ENCODE results near the gene PRAMEF12. TPM values are rescaled to one million over a fixed set of nuclear protein-coding genes. Genes with fewer than 3 reads are reported as not detected.

The PRAMEF12 gene
- total and polyA plus RNA-seq, 4 donors: not detected

DNA sequence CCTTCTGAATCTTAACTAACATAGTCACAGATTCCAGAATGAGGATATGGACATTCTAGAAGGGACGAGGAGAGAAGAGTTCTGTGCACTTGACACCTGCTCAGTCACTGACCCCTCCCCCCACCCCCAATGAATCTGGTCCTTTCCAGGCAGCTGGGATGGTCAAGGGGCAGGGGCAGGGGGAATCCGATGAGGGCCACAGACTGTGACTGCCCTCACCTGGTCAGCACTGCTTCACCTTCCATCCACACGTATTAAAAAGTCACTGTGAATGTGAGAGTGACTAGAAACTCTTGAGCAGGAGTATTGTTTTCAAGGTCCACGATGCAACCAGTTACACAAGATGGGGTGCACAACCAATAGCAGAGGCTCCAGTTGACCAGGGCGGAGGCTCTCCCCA is 9.5 kb upstream of the PRAMEF12 start:
- no peak overlapping the region for H3K9ac ChIP-seq (ENCODE audit: insufficient read depth in 1 of 2, low read length in 2 of 2)
- H3K27me3 ChIP-seq (ENCODE audit: control insufficient read depth in 3 of 3, insufficient read depth in 3 of 3, low read length in 2 of 3): peaks cover 0 to 4% (median 0%) of the 10 kb centered on the region in 3 donors
- WGBS, 2 donors: 63 to 71% methylated on average over 5 of the region's 5 CpGs
- H3K4me1 ChIP-seq (ENCODE audit: control insufficient read depth in 5 of 5, insufficient read depth in 5 of 5, low read length in 5 of 5): no peaks in the 10 kb centered on the region
- no peaks in the 10 kb centered on the region for H3K9me3 ChIP-seq (ENCODE audit: control insufficient read depth in 4 of 4, insufficient read depth in 3 of 4, low read length in 3 of 4)
- DNase-seq (no peak), ATAC-seq (ENCODE audit: insufficient read depth, low FRiP score) (no peak)
- TF ChIP-seq, protein P1, sequence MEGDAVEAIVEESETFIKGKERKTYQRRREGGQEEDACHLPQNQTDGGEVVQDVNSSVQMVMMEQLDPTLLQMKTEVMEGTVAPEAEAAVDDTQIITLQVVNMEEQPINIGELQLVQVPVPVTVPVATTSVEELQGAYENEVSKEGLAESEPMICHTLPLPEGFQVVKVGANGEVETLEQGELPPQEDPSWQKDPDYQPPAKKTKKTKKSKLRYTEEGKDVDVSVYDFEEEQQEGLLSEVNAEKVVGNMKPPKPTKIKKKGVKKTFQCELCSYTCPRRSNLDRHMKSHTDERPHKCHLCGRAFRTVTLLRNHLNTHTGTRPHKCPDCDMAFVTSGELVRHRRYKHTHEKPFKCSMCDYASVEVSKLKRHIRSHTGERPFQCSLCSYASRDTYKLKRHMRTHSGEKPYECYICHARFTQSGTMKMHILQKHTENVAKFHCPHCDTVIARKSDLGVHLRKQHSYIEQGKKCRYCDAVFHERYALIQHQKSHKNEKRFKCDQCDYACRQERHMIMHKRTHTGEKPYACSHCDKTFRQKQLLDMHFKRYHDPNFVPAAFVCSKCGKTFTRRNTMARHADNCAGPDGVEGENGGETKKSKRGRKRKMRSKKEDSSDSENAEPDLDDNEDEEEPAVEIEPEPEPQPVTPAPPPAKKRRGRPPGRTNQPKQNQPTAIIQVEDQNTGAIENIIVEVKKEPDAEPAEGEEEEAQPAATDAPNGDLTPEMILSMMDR (IDR thresholded peaks at IDR 0.05; ENCODE audit: control extremely low read depth, extremely low read depth): no peak
- no peak overlapping the region for H3K27ac ChIP-seq (ENCODE audit: low read depth in 1 of 2, low read length in 1 of 2)
- H3K36me3 ChIP-seq (ENCODE audit: control insufficient read depth in 4 of 4, insufficient read depth in 4 of 4, low read length in 4 of 4): no peaks in the 10 kb centered on the region
- no peak overlapping the region for H3K4me3 ChIP-seq

DNA sequence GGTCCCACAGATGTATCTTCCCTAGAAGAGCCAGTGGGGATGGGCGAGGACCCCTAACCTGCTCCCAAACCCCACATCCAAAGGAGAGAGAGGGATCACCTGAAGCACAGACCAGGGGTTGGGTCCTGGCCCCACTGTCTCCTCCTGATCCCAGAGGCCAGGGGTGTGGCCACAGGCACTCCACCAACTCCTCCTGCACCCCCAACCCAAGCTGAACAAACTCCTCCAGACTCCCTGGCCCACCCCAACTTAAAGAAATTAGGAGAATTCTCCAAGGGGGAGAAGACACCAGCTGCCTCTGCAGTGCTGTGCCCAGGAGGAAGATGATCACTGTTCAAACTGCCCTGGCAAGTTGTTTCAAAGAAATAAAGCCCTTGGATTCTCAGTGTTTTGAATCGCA is 4.5 kb upstream of the PRAMEF12 start:
- Histone ChIP-seq H3K9me3 (ENCODE audit: control insufficient read depth in 4 of 4, insufficient read depth in 3 of 4, low read length in 3 of 4) (peaks cover 0 to 2% (median 0%) of the 10 kb centered on the region in 4 donors), H3K9ac (ENCODE audit: insufficient read depth in 1 of 2, low read length in 2 of 2) (no peak overlapping the region), H3K27me3 (ENCODE audit: control insufficient read depth in 3 of 3, insufficient read depth in 3 of 3, low read length in 2 of 3) (no peaks in the 10 kb centered on the region), H3K4me3 (no peak overlapping the region), H3K4me1 (ENCODE audit: control insufficient read depth in 5 of 5, insufficient read depth in 5 of 5, low read length in 5 of 5) (no peaks in the 10 kb centered on the region), H3K36me3 (ENCODE audit: control insufficient read depth in 4 of 4, insufficient read depth in 4 of 4, low read length in 4 of 4) (no peaks in the 10 kb centered on the region), H3K27ac (ENCODE audit: low read depth in 1 of 2, low read length in 1 of 2) (no peak overlapping the region)
- WGBS, 2 donors: 64 to 75% methylated on average over 2 of the region's 2 CpGs
- ATAC-seq (ENCODE audit: insufficient read depth, low FRiP score): no peak
- DNase-seq: no peak
- TF ChIP-seq, protein P1 (IDR thresholded peaks at IDR 0.05; ENCODE audit: control extremely low read depth, extremely low read depth): no peak

GRCh38 chr1:12769976-12770505 is 3.5 kb upstream of the PRAMEF12 start:
- H3K27ac ChIP-seq (ENCODE audit: low read depth in 1 of 2, low read length in 1 of 2): no peak overlapping the region
- H3K36me3 ChIP-seq (ENCODE audit: control insufficient read depth in 4 of 4, insufficient read depth in 4 of 4, low read length in 4 of 4): no peaks in the 10 kb centered on the region
- WGBS, 2 donors: 58 to 73% methylated on average over 7 of the region's 7 CpGs
- no peaks in the 10 kb centered on the region for H3K27me3 ChIP-seq (ENCODE audit: control insufficient read depth in 3 of 3, insufficient read depth in 3 of 3, low read length in 2 of 3)
- no peak for ATAC-seq (ENCODE audit: insufficient read depth, low FRiP score)
- H3K9me3 ChIP-seq (ENCODE audit: control insufficient read depth in 4 of 4, insufficient read depth in 3 of 4, low read length in 3 of 4): peaks cover 0 to 2% (median 0%) of the 10 kb centered on the region in 4 donors
- DNase-seq: no peak
- H3K9ac ChIP-seq (ENCODE audit: insufficient read depth in 1 of 2, low read length in 2 of 2): no peak overlapping the region
- H3K4me3 ChIP-seq: no peak overlapping the region
- TF ChIP-seq, protein P1 (IDR thresholded peaks at IDR 0.05; ENCODE audit: control extremely low read depth, extremely low read depth): no peak
- no peaks in the 10 kb centered on the region for H3K4me1 ChIP-seq (ENCODE audit: control insufficient read depth in 5 of 5, insufficient read depth in 5 of 5, low read length in 5 of 5)

- DNase-seq (no peak), ATAC-seq (ENCODE audit: insufficient read depth, low FRiP score) (no peak)
- no peak overlapping the region for H3K27ac ChIP-seq (ENCODE audit: low read depth in 1 of 2, low read length in 1 of 2)
- no peak overlapping the region for H3K9ac ChIP-seq (ENCODE audit: insufficient read depth in 1 of 2, low read length in 2 of 2)
- H3K27me3 ChIP-seq (ENCODE audit: control insufficient read depth in 3 of 3, insufficient read depth in 3 of 3, low read length in 2 of 3): no peaks in the 10 kb centered on the region
- H3K36me3 ChIP-seq (ENCODE audit: control insufficient read depth in 4 of 4, insufficient read depth in 4 of 4, low read length in 4 of 4): no peaks in the 10 kb centered on the region
- peaks cover 0 to 2% (median 0%) of the 10 kb centered on the region in 4 donors for H3K9me3 ChIP-seq (ENCODE audit: control insufficient read depth in 4 of 4, insufficient read depth in 3 of 4, low read length in 3 of 4)
- no peaks in the 10 kb centered on the region for H3K4me1 ChIP-seq (ENCODE audit: control insufficient read depth in 5 of 5, insufficient read depth in 5 of 5, low read length in 5 of 5)
- H3K4me3 ChIP-seq: no peak overlapping the region
- 79 to 80% methylated on average over 2 of the region's 2 CpGs for whole genome bisulfite sequencing, 2 donors
- TF ChIP-seq, protein P1 (IDR thresholded peaks at IDR 0.05; ENCODE audit: control extremely low read depth, extremely low read depth): no peak
These were observed 2.9 kb upstream of the PRAMEF12 start for GRCh38 chr1:12770620-12771019.

Measured in lung (tissue), 12 donors.